Common myeloid progenitor, CD34-positive (primary cell): ENCODE data around the gene LYSMD3.

ENCODE experiments used
- CTCF ChIA-PET: fragments of 350-600 bp; sonication (Branson Sonifier 250); formaldehyde crosslinking; loops from one replicate; lab custom pipeline; 2021; ENCODE audit warnings: antibody characterized with exemption; lab: Charles Lee
- POLR2A ChIA-PET: fragments of 350-600 bp; sonication (Branson Sonifier 250); formaldehyde crosslinking; loops from one replicate; lab custom pipeline; 2021; ENCODE audit warnings: antibody characterized with exemption; lab: Charles Lee
- DNase-seq, 3 donors: peaks; one replicate each; pipeline versions ENCODE4 v3.0.0 to v3.0.0-alpha.2; 2013
- H3K27ac ChIP-seq, 2 experiments: 1 replicate in 1 of 2; 2 replicates in 1 of 2; pipeline ENCODE4 v1.7.0; 2013; ENCODE audit warnings: inconsistent platforms in 2 of 2, low read length in 2 of 2, mild to moderate bottlenecking in 2 of 2, low read depth in 1 of 2, moderate library complexity in 1 of 2; ENCODE audit not compliant: severe bottlenecking in 2 of 2, insufficient read depth in 1 of 2, poor library complexity in 1 of 2
- H3K27me3 ChIP-seq, 5 experiments: replicated peaks in 2 of 5; 1 replicate in 3 of 5; 2 replicates in 2 of 5; pipeline versions ENCODE4 v1.6.1 to v1.7.0; 2013; ENCODE audit warnings: low read length in 4 of 5, mild to moderate bottlenecking in 2 of 5, moderate library complexity in 2 of 5, inconsistent platforms in 1 of 5; ENCODE audit not compliant: insufficient read depth in 5 of 5, control insufficient read depth in 4 of 5
- H3K36me3 ChIP-seq, 4 experiments: 1 replicate in 2 of 4; 2 replicates in 2 of 4; pipeline versions ENCODE4 v1.6.1 to v1.7.0; 2013; ENCODE audit warnings: low read length in 3 of 4, control low read depth in 1 of 4, mild to moderate bottlenecking in 1 of 4; ENCODE audit not compliant: control insufficient read depth in 4 of 4, insufficient read depth in 4 of 4
- H3K4me1 ChIP-seq, 4 experiments: 1 replicate in 3 of 4; 2 replicates in 1 of 4; pipeline versions ENCODE4 v1.6.1 to v1.7.1; 2013; ENCODE audit warnings: low read length in 3 of 4, mild to moderate bottlenecking in 3 of 4, control low read depth in 1 of 4, inconsistent platforms in 1 of 4, moderate library complexity in 1 of 4; ENCODE audit not compliant: control insufficient read depth in 4 of 4, insufficient read depth in 4 of 4; ENCODE audit errors: control extremely low read depth in 1 of 4
- H3K4me3 ChIP-seq, 7 experiments: 1 replicate in 4 of 7; 2 replicates in 3 of 7; pipeline versions ENCODE4 v1.5.1 to v1.7.0; 2013; ENCODE audit warnings: mild to moderate bottlenecking in 7 of 7, low read length in 6 of 7, moderate library complexity in 6 of 7, inconsistent platforms in 2 of 7, low read depth in 2 of 7, control low read depth in 1 of 7; ENCODE audit not compliant: insufficient read depth in 4 of 7, control insufficient read depth in 1 of 7; ENCODE audit errors: extremely low read depth in 1 of 7
- H3K9me3 ChIP-seq, 5 experiments: 1 replicate in 4 of 5; 2 replicates in 1 of 5; pipeline versions ENCODE4 v1.6.1 to v1.7.1; 2013; ENCODE audit warnings: low read length in 4 of 5, mild to moderate bottlenecking in 2 of 5, inconsistent platforms in 1 of 5, low read depth in 1 of 5, moderate library complexity in 1 of 5; ENCODE audit not compliant: control insufficient read depth in 4 of 5, insufficient read depth in 2 of 5; ENCODE audit errors: control extremely low read depth in 1 of 5
- WGBS: methylation state at CpG from one replicate; pipeline ENCODE4 v1.1.5; 2013; ENCODE audit not compliant: insufficient coverage; 5-methylcytosine and 5-hydroxymethylcytosine counted together

The LYSMD3 gene

GRCh38 chr5:90495146-90495545 lies 34.2 kb downstream of the LYSMD3 start:
- Histone ChIP-seq H3K27ac (no peak overlapping the region), H3K27me3 (no peaks in the 10 kb centered on the region), H3K36me3 (peaks cover 0 to 8% (median 3%) of the 10 kb centered on the region in 4 experiments), H3K4me3 (no peak overlapping the region), H3K4me1 (no peaks in the 10 kb centered on the region), H3K9me3 (peaks cover 0 to 4% (median 0%) of the 10 kb centered on the region in 5 experiments)
- no CpG with 5 or more reads among the region's 1 CpG for WGBS
- ChIA-PET POLR2A (no interaction called here), CTCF (no interaction called here)
- DNase-seq, result no peak

GRCh38 chr5:90494043-90494442 lies 35.3 kb downstream of the LYSMD3 start:
- Histone ChIP-seq H3K27me3 (no peaks in the 10 kb centered on the region), H3K9me3 (peaks cover 0 to 4% (median 0%) of the 10 kb centered on the region in 5 experiments), H3K4me1 (no peaks in the 10 kb centered on the region), H3K36me3 (peaks cover 0 to 7% (median 3%) of the 10 kb centered on the region in 4 experiments), H3K27ac (no peak overlapping the region), H3K4me3 (no peak overlapping the region)
- POLR2A ChIA-PET, result no interaction called here
- CTCF ChIA-PET, result no interaction called here
- no peak for DNase-seq

GRCh38 chr5:90488791-90489190 lies 40.6 kb downstream of the LYSMD3 start:
- no peaks in the 10 kb centered on the region for H3K9me3 ChIP-seq
- CTCF ChIA-PET, result no interaction called here
- peaks cover 0 to 6% (median under 1%) of the 10 kb centered on the region in 4 experiments for H3K36me3 ChIP-seq
- WGBS, result no CpG with 5 or more reads among the region's 2 CpGs
- no peak overlapping the region for H3K4me3 ChIP-seq
- POLR2A ChIA-PET, result no interaction called here
- H3K27ac ChIP-seq, result no peak overlapping the region
- H3K4me1 ChIP-seq, result peaks cover 0 to 4% (median 1%) of the 10 kb centered on the region in 4 experiments
- H3K27me3 ChIP-seq, result no peaks in the 10 kb centered on the region
- DNase-seq, result no peak

- POLR2A ChIA-PET, result interaction anchor here (0.7 to 1.7 kb wide), 2 partner anchors 10 to 1157 kb away, joined by 3 to 6 read pairs; partner anchors contain the start of genes MBLAC2 and POLR3G
- CTCF ChIA-PET, result interaction anchor here (1.8 kb wide), 1 partner anchor 9 kb away, joined by 9 read pairs; the partner anchor contains the start of genes MBLAC2 and POLR3G
- Histone ChIP-seq H3K4me1 (peaks cover 0 to 4% (median 1%) of the 10 kb centered on the region in 4 experiments), H3K4me3 (no peak overlapping the region), H3K36me3 (peaks cover 0 to 7% (median 0%) of the 10 kb centered on the region in 4 experiments), H3K27me3 (no peaks in the 10 kb centered on the region), H3K27ac (no peak overlapping the region), H3K9me3 (no peaks in the 10 kb centered on the region)
- DNase-seq, result no peak
- WGBS, result 100% methylated on average over 2 of the region's 3 CpGs
Measured at GRCh38 chr5:90484540-90484939, 44.8 kb downstream of the LYSMD3 start.

GRCh38 chr5:90483206-90483605 lies 46.2 kb downstream of the LYSMD3 start:
- 97% methylated on average over 8 of the region's 8 CpGs for WGBS
- DNase-seq, result no peak
- Histone ChIP-seq H3K27me3 (no peaks in the 10 kb centered on the region), H3K27ac (no peak overlapping the region), H3K4me3 (no peak overlapping the region), H3K4me1 (no peaks in the 10 kb centered on the region), H3K9me3 (no peaks in the 10 kb centered on the region), H3K36me3 (peaks cover 0 to 7% (median 0%) of the 10 kb centered on the region in 4 experiments)
- ChIA-PET CTCF (interaction anchor here (1.8 kb wide), 1 partner anchor 8 kb away, joined by 9 read pairs; the partner anchor contains the start of genes MBLAC2 and POLR3G), POLR2A (interaction anchor here (1.7 kb wide), 1 partner anchor 8 kb away, joined by 6 read pairs; the partner anchor contains the start of genes MBLAC2 and POLR3G)

- 100% methylated on average over 1 of the region's 1 CpG for WGBS
- Histone ChIP-seq H3K4me3 (no peak overlapping the region), H3K27ac (no peak overlapping the region), H3K4me1 (no peaks in the 10 kb centered on the region), H3K9me3 (no peaks in the 10 kb centered on the region), H3K36me3 (peaks cover 0 to 3% (median 0%) of the 10 kb centered on the region in 4 experiments), H3K27me3 (no peaks in the 10 kb centered on the region)
- CTCF ChIA-PET, result no interaction called here
- POLR2A ChIA-PET, result no interaction called here
- DNase-seq, result no peak
Measured at GRCh38 chr5:90480699-90481098, 48.7 kb downstream of the LYSMD3 start.

GRCh38 chr5:90479611-90480385 lies 49.6 kb downstream of the LYSMD3 start:
- no peak for DNase-seq
- no peaks in the 10 kb centered on the region for H3K27me3 ChIP-seq
- H3K9me3 ChIP-seq, result no peaks in the 10 kb centered on the region
- peaks cover 0 to 6% (median 4%) of the 10 kb centered on the region in 4 experiments for H3K4me1 ChIP-seq
- no peak overlapping the region for H3K4me3 ChIP-seq
- peaks cover 0 to 3% (median 0%) of the 10 kb centered on the region in 4 experiments for H3K36me3 ChIP-seq
- H3K27ac ChIP-seq, result no peak overlapping the region
- ChIA-PET CTCF (no interaction called here), POLR2A (no interaction called here)
